H1 (cell line): ENCODE results near the gene SENP3. TPM values are rescaled to one million over a fixed set of nuclear protein-coding genes. Genes with fewer than 3 reads are reported as not detected.

Experiments
- CTCF ChIA-PET: fragments of 300-600 bp; sonication (Branson Sonifier 250); formaldehyde crosslinking; loops from one replicate; lab custom pipeline; 2021; ENCODE audit not compliant: partially characterized antibody; lab: Charles Lee
- POLR2A ChIA-PET: fragments of 300-600 bp; sonication (Branson Sonifier 250); formaldehyde crosslinking; loops from one replicate; lab custom pipeline; 2021; ENCODE audit warnings: inconsistent platforms; ENCODE audit not compliant: partially characterized antibody; lab: Charles Lee
- DNase-seq, 2 experiments: peaks; one replicate each; pipeline versions ENCODE4 v3.0.0 to v3.0.0-alpha.2; 2010 to 2022; ENCODE audit warnings: low spot score in 2 of 2, low read depth in 1 of 2, mixed read lengths in 1 of 2
- FAIRE-seq: peaks from 2 replicates; lab custom pipeline; 2011; peaks lifted over from hg19 to GRCh38; lab: Jason Lieb, UNC
- H2AFZ ChIP-seq: 2 replicates; pipeline ENCODE4 v1.8.1; 2012; ENCODE audit warnings: low read length, inconsistent platforms
- H2AK5ac ChIP-seq: 2 replicates; pipeline ENCODE4 v1.6.1; 2013; ENCODE audit warnings: low read depth, low read length
- H2BK120ac ChIP-seq: replicated peaks from 2 replicates; pipeline ENCODE3; 2013; ENCODE audit warnings: low read depth, low read length, inconsistent platforms
- H2BK12ac ChIP-seq: 2 replicates; pipeline ENCODE4 v1.6.1; 2013; ENCODE audit warnings: low read depth, low read length
- H2BK15ac ChIP-seq: 2 replicates; pipeline ENCODE4 v1.6.1; 2013; ENCODE audit warnings: low read length
- H2BK20ac ChIP-seq: 2 replicates; pipeline ENCODE4 v1.6.1; 2013; ENCODE audit warnings: low read length
- H2BK5ac ChIP-seq: 2 replicates; pipeline ENCODE4 v1.6.1; 2013; ENCODE audit warnings: low read depth, low read length
- H3K14ac ChIP-seq: 2 replicates; pipeline ENCODE4 v1.6.1; 2013; ENCODE audit warnings: inconsistent platforms; ENCODE audit not compliant: insufficient read length
- H3K18ac ChIP-seq: 2 replicates; pipeline ENCODE4 v1.6.1; 2013; ENCODE audit warnings: low read length; ENCODE audit errors: extremely low read depth
- H3K23ac ChIP-seq: 2 replicates; pipeline ENCODE4 v1.6.1; 2013; ENCODE audit warnings: inconsistent platforms; ENCODE audit not compliant: insufficient read length
- H3K23me2 ChIP-seq: 2 replicates; pipeline ENCODE4 v1.6.1; 2013; ENCODE audit warnings: low read depth, low read length
- H3K27ac ChIP-seq: 2 replicates; pipeline ENCODE4 v1.6.1; 2011; ENCODE audit warnings: low read depth, low read length, inconsistent platforms
- H3K27me3 ChIP-seq, 4 experiments: replicated peaks in 1 of 4; 1 replicate in 1 of 4; 2 replicates in 3 of 4; pipeline versions ENCODE4 v1.6.1 to v1.8.1; 2011 to 2013; ENCODE audit warnings: low read length in 3 of 4, mild to moderate bottlenecking in 3 of 4, inconsistent platforms in 2 of 4, mixed read lengths in 2 of 4, moderate library complexity in 1 of 4; ENCODE audit not compliant: control insufficient read depth in 3 of 4, insufficient read depth in 3 of 4; ENCODE audit errors: extremely low read depth in 1 of 4
- H3K36me3 ChIP-seq, 4 experiments: 2 replicates each; pipeline versions ENCODE4 v1.6.1 to v1.8.1; 2011 to 2013; ENCODE audit warnings: mild to moderate bottlenecking in 4 of 4, low read length in 3 of 4, moderate library complexity in 2 of 4, control low read depth in 1 of 4, inconsistent platforms in 1 of 4; ENCODE audit not compliant: insufficient read depth in 4 of 4, control insufficient read depth in 2 of 4
- H3K4ac ChIP-seq: replicated peaks from 2 replicates; pipeline ENCODE3; 2013; ENCODE audit warnings: low read length, low read depth, mixed read lengths, inconsistent platforms; ENCODE audit not compliant: insufficient read length
- H3K4me1 ChIP-seq, 4 experiments: replicated peaks in 1 of 4; 1 replicate in 1 of 4; 2 replicates in 3 of 4; pipeline versions ENCODE4 v1.6.1 to v1.8.1; 2011 to 2013; ENCODE audit warnings: low read length in 3 of 4, inconsistent platforms in 2 of 4, mixed read lengths in 1 of 4; ENCODE audit not compliant: insufficient read depth in 4 of 4, control insufficient read depth in 3 of 4
- H3K4me2 ChIP-seq, 2 experiments: 2 replicates each; pipeline versions ENCODE4 v1.6.1 to v1.8.1; 2011 to 2013; ENCODE audit warnings: low read depth in 2 of 2, low read length in 2 of 2, control low read depth in 1 of 2, inconsistent platforms in 1 of 2, mild to moderate bottlenecking in 1 of 2; ENCODE audit not compliant: insufficient read depth in 1 of 2
- H3K4me3 ChIP-seq, 4 experiments: fragments of 200-600, 300-600 bp in 1 of 4; sonication (generic), shearing (Covaris generic), sonication (Bioruptor Twin) in 1 of 4; 2 replicates each; pipeline versions ENCODE4 v1.5.1 to v1.8.1; 2011 to 2016; ENCODE audit warnings: low read length in 4 of 4, low read depth in 3 of 4, control low read depth in 2 of 4, inconsistent platforms in 2 of 4, mild to moderate bottlenecking in 2 of 4, mixed read lengths in 1 of 4, moderate library complexity in 1 of 4; ENCODE audit not compliant: insufficient read depth in 2 of 4; ENCODE audit errors: extremely low read depth in 1 of 4
- H3K56ac ChIP-seq: replicated peaks from 2 replicates; pipeline ENCODE3; 2013; ENCODE audit warnings: low read depth, mild to moderate bottlenecking, mixed read lengths, low read length, inconsistent platforms; ENCODE audit not compliant: insufficient read length
- H3K79me1 ChIP-seq: 2 replicates; pipeline ENCODE4 v1.6.1; 2013; ENCODE audit warnings: low read depth, low read length, control low read depth
- H3K79me2 ChIP-seq, 2 experiments: 2 replicates each; pipeline versions ENCODE4 v1.6.1 to v1.8.1; 2012 to 2013; ENCODE audit warnings: low read length in 2 of 2, mild to moderate bottlenecking in 2 of 2, inconsistent platforms in 1 of 2; ENCODE audit not compliant: insufficient read depth in 2 of 2, control insufficient read depth in 1 of 2
- H3K9ac ChIP-seq, 4 experiments: replicated peaks in 1 of 4; 1 replicate in 1 of 4; 2 replicates in 3 of 4; pipeline versions ENCODE4 v1.6.1 to v1.8.1; 2011 to 2013; ENCODE audit warnings: low read depth in 3 of 4, low read length in 3 of 4, control low read depth in 2 of 4, mild to moderate bottlenecking in 2 of 4, moderate library complexity in 2 of 4, inconsistent platforms in 1 of 4; ENCODE audit errors: extremely low read depth in 1 of 4
- H3K9me3 ChIP-seq, 2 experiments: 2 replicates each; pipeline versions ENCODE4 v1.6.1 to v1.8.1; 2012 to 2013; ENCODE audit warnings: mild to moderate bottlenecking in 2 of 2, moderate library complexity in 2 of 2, control low read depth in 1 of 2, inconsistent platforms in 1 of 2, low read depth in 1 of 2, low read length in 1 of 2, mixed read lengths in 1 of 2; ENCODE audit not compliant: insufficient read depth in 2 of 2
- H4K20me1 ChIP-seq, 2 experiments: replicated peaks in 1 of 2; 2 replicates each; pipeline versions ENCODE3 to v1.8.1; 2011 to 2013; ENCODE audit warnings: inconsistent platforms in 2 of 2, low read length in 2 of 2, mild to moderate bottlenecking in 1 of 2; ENCODE audit not compliant: insufficient read depth in 2 of 2, control insufficient read depth in 1 of 2
- H4K5ac ChIP-seq: 2 replicates; pipeline ENCODE4 v1.6.1; 2013; ENCODE audit warnings: low read length, low read depth, mixed read lengths, inconsistent platforms; ENCODE audit not compliant: insufficient read length
- H4K8ac ChIP-seq: 2 replicates; pipeline ENCODE4 v1.8.0; 2013; ENCODE audit warnings: mild to moderate bottlenecking, moderate library complexity, low read length, inconsistent platforms; ENCODE audit not compliant: insufficient read depth; ENCODE audit errors: extremely low read depth
- H4K91ac ChIP-seq: replicated peaks from 2 replicates; pipeline ENCODE3; 2013; ENCODE audit warnings: low read length, mixed read lengths, inconsistent platforms; ENCODE audit not compliant: insufficient read length
- ASH2L ChIP-seq: fragments of 200-600, 300-600 bp; sonication (generic); IDR thresholded peaks from one replicate; pipeline ENCODE4 v1.7.1; 2017; ENCODE audit warnings: low read length
- JUN ChIP-seq: IDR thresholded peaks from 2 replicates; pipeline ENCODE4 v1.6.1; 2011; ENCODE audit warnings: low read depth, mild to moderate bottlenecking, improper control_type of control experiment, low read length
- KDM1A ChIP-seq: fragments of 200-600, 300-600 bp; sonication (generic); IDR thresholded peaks from 2 replicates; pipeline ENCODE4 v1.7.1; 2016; ENCODE audit warnings: mild to moderate bottlenecking, low read length, borderline replicate concordance
- NRF1 ChIP-seq: IDR thresholded peaks from 2 replicates; pipeline ENCODE4 v1.6.1; 2011; ENCODE audit warnings: mild to moderate bottlenecking, low read depth, low read length, improper control_type of control experiment
- POLR2AphosphoS5 ChIP-seq: IDR thresholded peaks from 2 replicates; pipeline ENCODE4 v1.6.1; 2011; ENCODE audit warnings: low read depth, low read length
- RFX5 ChIP-seq: IDR thresholded peaks from 2 replicates; pipeline ENCODE4 v1.6.1; 2011; ENCODE audit warnings: low read depth, low read length, improper control_type of control experiment, borderline replicate concordance
- TBP ChIP-seq: IDR thresholded peaks from 2 replicates; pipeline ENCODE4 v1.6.1; 2011; ENCODE audit warnings: low read depth, low read length, improper control_type of control experiment
- USF2 ChIP-seq: IDR thresholded peaks from 2 replicates; pipeline ENCODE4 v1.6.1; 2011; ENCODE audit warnings: low read length, improper control_type of control experiment
- WGBS, 2 experiments: shearing (Covaris generic) in 1 of 2; methylation state at CpG; one replicate each; pipeline versions ENCODE4 v1.1.6 to v1.1.7; 2013 to 2015; ENCODE audit warnings: low lambda C conversion rate in 2 of 2, mixed read lengths in 2 of 2, inconsistent platforms in 1 of 2, low coverage in 1 of 2, missing lambda C conversion rate in 1 of 2; ENCODE audit not compliant: insufficient replicate concordance in 2 of 2, insufficient coverage in 1 of 2, insufficient read length in 1 of 2; ENCODE audit errors: extremely low coverage in 1 of 2, missing lambda C conversion rate in 1 of 2; 5-methylcytosine and 5-hydroxymethylcytosine counted together
- polyA plus RNA-seq, 7 experiments: library from polyadenylated mRNA; depleted of rRNA in 3 of 7; stranded (reverse) in 5 of 7; unstranded in 2 of 7; fragments of >200 nt in 5 of 7; fragments of 200-250 nt in 2 of 7; gene quantifications; 1 replicate in 5 of 7; 2 replicates in 1 of 7; 4 replicates in 1 of 7; pipeline versions ENCODE4 v1.2.1 to v1.2.3, GENCODE V29; 2011 to 2013; ENCODE audit warnings: missing spikeins in 2 of 7, mixed read lengths in 2 of 7
- total RNA-seq: library from RNA; stranded (reverse); fragmentation: NEBNext Ultra II Directional; extraction: Animal tissue kit (Norgen Biotek cat#: 25700); gene quantifications from 2 replicates; pipeline ENCODE4 v1.2.1, GENCODE V29; 2021

Gene SENP3
- total and polyA plus RNA-seq, 2 of the 8 experiments (the other 6 are each of a cell fraction or from before 2014, with no cell fraction given), result 86.2 to 129 TPM

- FAIRE-seq, result no peak
- Histone ChIP-seq H2AFZ (no peak overlapping the region), H4K20me1 (peaks cover 3% of the 10 kb centered on the region in 2 experiments), H3K9ac (peak overlapping the region in 3 of 4 experiments; percentile 33 to 98 (median 84); a peak in 5 of 7 replicates), H3K56ac (peak overlapping the region; percentile 97), H3K4me3 (peak overlapping the region; percentile 47 to 95 (median 70); a peak in 5 of 8 replicates), H3K18ac (peak overlapping the region; percentile 97), H3K36me3 (peaks cover 5 to 23% (median 11%) of the 10 kb centered on the region in 4 experiments), H3K4ac (peak overlapping the region; percentile 86), H3K9me3 (no peaks in the 10 kb centered on the region), H3K23me2 (peaks cover 11% of the 10 kb centered on the region; the same call in 1 of the 2 replicates), H4K91ac (peak overlapping the region; percentile 98), H2BK12ac (peak overlapping the region; percentile 93), H4K8ac (peak overlapping the region; percentile 99), H2AK5ac (peak overlapping the region; percentile 92), H3K27me3 (no peaks in the 10 kb centered on the region), H3K79me1 (peaks cover 4% of the 10 kb centered on the region; the same call in 1 of the 2 replicates), H4K5ac (peak overlapping the region; percentile 54), H3K23ac (no peak overlapping the region), H3K27ac (peak overlapping the region; percentile 98; the same call in 1 of the 2 replicates), H2BK20ac (no peak overlapping the region), H3K4me1 (peaks cover 0 to 16% (median 4%) of the 10 kb centered on the region in 4 experiments; a peak in 5 of 7 replicates), H2BK120ac (peak overlapping the region; percentile 52), H2BK15ac (peak overlapping the region; percentile 88), H2BK5ac (peak overlapping the region; percentile 99), H3K14ac (no peak overlapping the region), H3K79me2 (no peaks in the 10 kb centered on the region), H3K4me2 (peak overlapping the region; percentile 67)
- 91% methylated on average over 31 of the region's 36 CpGs; no CpG with 5 or more reads in 1 of the 2 experiments for WGBS, 2 experiments
- ChIA-PET POLR2A (interaction anchor here (0.7 to 37.5 kb wide), 16 partner anchors 0 to 321 kb away, joined by 3 to 1144 read pairs (median 6); partner anchors contain the start of genes ATP1B2, CD68, FXR2 and MPDU1), CTCF (interaction anchor here (0.7 to 2.0 kb wide), 6 partner anchors 8 to 761 kb away, joined by 3 to 8 read pairs (median 5); partner anchors contain the start of genes SENP3 and TP53)
- peak in 1 of 2 experiments; percentile 51 for DNase-seq
- no peak; the same call in 1 of the 2 replicates for TF ChIP-seq POLR2AphosphoS5
- TF ChIP-seq RFX5, result no peak
- TF ChIP-seq NRF1, result no peak
- no peak for TF ChIP-seq ASH2L
- TF ChIP-seq KDM1A, result no peak
- no peak for TF ChIP-seq TBP
- no peak for TF ChIP-seq USF2
- TF ChIP-seq JUN, result no peak
These were observed 20.9 kb downstream of the SENP3 start for GRCh38 chr17:7582396-7583252.
